ENCODE data around the gene XCR1. TPM values are rescaled to one million over a fixed set of nuclear protein-coding genes. Genes with fewer than 3 reads are reported as not detected.

XCR1 gene
- total and polyA plus RNA-seq, 2 donors (not counting 3 experiments of a cell fraction or from before 2014, with no cell fraction given): not detected

GRCh38 chr3:45984331-45985312 is 42.7 kb downstream of the XCR1 start:
- peaks cover 12 to 17% of the 10 kb centered on the region in 2 experiments for H3K36me3 ChIP-seq (ENCODE audit: control insufficient read depth in 2 of 2, extremely low read depth in 1 of 2, insufficient read depth in 2 of 2, low read length in 2 of 2)
- H3K9me1 ChIP-seq (replicated peaks; ENCODE audit: control insufficient read depth, extremely low read depth, insufficient read depth, low read length): no peaks in the 10 kb centered on the region
- no peak overlapping the region for H3K27ac ChIP-seq (ENCODE audit: insufficient read depth, low read depth, low read length)
- intact Hi-C loops (cut with micrococcal nuclease) (loop anchor here (5.0 kb wide), 1 partner anchor 93 kb away; no protein-coding TSS in a partner anchor), dilution Hi-C loops (cut with MboI; ENCODE audit: extremely low pct_ligation_motif_present, low sequenced_read_pairs) (no loop called here)
- ChIA-PET CTCF (interaction anchor here (1.5 kb wide), 1 partner anchor 46 kb away, joined by 5 read pairs; no protein-coding TSS in a partner anchor), POLR2A (no interaction called here)
- no TSS peak for BruUV-seq (replicated peaks)
- TF ChIP-seq MYC (IDR thresholded peaks at IDR 0.05; ENCODE audit: low read depth, low read length) (no peak), CTCF (IDR thresholded peaks at IDR 0.05; ENCODE audit: extremely low read depth in 1 of 2, insufficient read depth in 1 of 2, low read depth in 1 of 2, low read length in 2 of 2) (no peak), POLR2AphosphoS5 (IDR thresholded peaks at IDR 0.05; ENCODE audit: insufficient read depth, low read depth, low read length) (no peak), POLR2A (IDR thresholded peaks at IDR 0.05; ENCODE audit: low read depth, low read length) (no peak), GATA2 (IDR thresholded peaks at IDR 0.05; ENCODE audit: insufficient read depth, insufficient read length, low read depth, low read length) (no peak), MAX (IDR thresholded peaks at IDR 0.05; ENCODE audit: insufficient read depth, insufficient read length) (no peak), EZH2 (IDR thresholded peaks at IDR 0.05; ENCODE audit: borderline replicate concordance, low read depth, low read length, severe bottlenecking) (no peak), JUN (IDR thresholded peaks at IDR 0.05; ENCODE audit: borderline replicate concordance, insufficient read depth, insufficient read length, low read depth) (no peak), FOS (IDR thresholded peaks at IDR 0.05; ENCODE audit: borderline replicate concordance, insufficient read depth, low read length) (no peak)
- H3K9me3 ChIP-seq (replicated peaks; ENCODE audit: control insufficient read depth, insufficient read depth, low read length): no peaks in the 10 kb centered on the region
- H3K27me3 ChIP-seq (ENCODE audit: control insufficient read depth in 2 of 2, insufficient read depth in 2 of 2, low read length in 2 of 2): no peaks in the 10 kb centered on the region
- peaks cover 38% of the 10 kb centered on the region for H3K4me1 ChIP-seq (ENCODE audit: control insufficient read depth, extremely low read depth, insufficient read depth, low read length)
- H3K9ac ChIP-seq (replicated peaks; ENCODE audit: extremely low read depth, insufficient read depth, low read length): no peak overlapping the region
- peaks cover 23% of the 10 kb centered on the region for H3K79me2 ChIP-seq (ENCODE audit: control insufficient read depth, insufficient read depth, low read length)
- H3K4me2 ChIP-seq (ENCODE audit: insufficient read depth, low read length): no peak overlapping the region
- no peak overlapping the region for H3K4me3 ChIP-seq (replicated peaks in 1 of 3; ENCODE audit: insufficient read depth in 1 of 3, low read depth in 1 of 3, low read length in 3 of 3)
- no peak for FAIRE-seq
- H2AFZ ChIP-seq (ENCODE audit: low read depth, low read length): no peak overlapping the region
- no peaks in the 10 kb centered on the region for H4K20me1 ChIP-seq (replicated peaks; ENCODE audit: control insufficient read depth, extremely low read depth, insufficient read depth, low read length)
- no peak for DNase-seq (ENCODE audit: low read depth, low spot score)
